Activated CD4-positive, alpha-beta memory T cell treated with anti-CD3 and anti-CD28 coated beads, Interleukin-2, amount 10 ng/mL, durations not matched to agents 7 days and 5 days (primary cell): Measurements from ENCODE around the gene TMPRSS12. TPM values are rescaled to one million over a fixed set of nuclear protein-coding genes. Genes with fewer than 3 reads are reported as not detected.

Experiments
- CTCF ChIA-PET: fragments of 350-600 bp; sonication (Branson Sonifier 250); formaldehyde crosslinking; loops from one replicate; lab custom pipeline; 2021; ENCODE audit warnings: antibody characterized with exemption, inconsistent platforms; lab: Charles Lee
- POLR2A ChIA-PET: fragments of 350-600 bp; sonication (Branson Sonifier 250); formaldehyde crosslinking; loops from one replicate; lab custom pipeline; 2021; ENCODE audit warnings: antibody characterized with exemption; lab: Charles Lee
- DNase-seq: peaks from one replicate; pipeline ENCODE4 v3.0.0-alpha.2; 2020
- H3K27ac Mint-ChIP-seq: one replicate; pipeline ENCODE4 v1.8.0; 2021; ENCODE audit warnings: mild to moderate bottlenecking, mixed read lengths
- H3K27me3 Mint-ChIP-seq: one replicate; pipeline ENCODE4 v1.8.0; 2021; ENCODE audit warnings: mixed read lengths
- H3K36me3 Mint-ChIP-seq: one replicate; pipeline ENCODE4 v1.8.0; 2021; ENCODE audit warnings: low read depth, mixed read lengths
- H3K4me1 Mint-ChIP-seq: one replicate; pipeline ENCODE4 v1.8.0; 2021; ENCODE audit warnings: mixed read lengths
- H3K4me3 Mint-ChIP-seq: one replicate; pipeline ENCODE4 v1.8.0; 2021; ENCODE audit warnings: mild to moderate bottlenecking, mixed read lengths
- H3K9me3 Mint-ChIP-seq: one replicate; pipeline ENCODE4 v1.8.0; 2021; ENCODE audit warnings: mixed read lengths
- total RNA-seq, 2 experiments: library from RNA; stranded (reverse); gene quantifications; one replicate each; pipeline ENCODE4 v1.2.3, GENCODE V29; 2021

TMPRSS12 gene
- total RNA-seq, 2 experiments from 2014 or later, result not detected

DNA sequence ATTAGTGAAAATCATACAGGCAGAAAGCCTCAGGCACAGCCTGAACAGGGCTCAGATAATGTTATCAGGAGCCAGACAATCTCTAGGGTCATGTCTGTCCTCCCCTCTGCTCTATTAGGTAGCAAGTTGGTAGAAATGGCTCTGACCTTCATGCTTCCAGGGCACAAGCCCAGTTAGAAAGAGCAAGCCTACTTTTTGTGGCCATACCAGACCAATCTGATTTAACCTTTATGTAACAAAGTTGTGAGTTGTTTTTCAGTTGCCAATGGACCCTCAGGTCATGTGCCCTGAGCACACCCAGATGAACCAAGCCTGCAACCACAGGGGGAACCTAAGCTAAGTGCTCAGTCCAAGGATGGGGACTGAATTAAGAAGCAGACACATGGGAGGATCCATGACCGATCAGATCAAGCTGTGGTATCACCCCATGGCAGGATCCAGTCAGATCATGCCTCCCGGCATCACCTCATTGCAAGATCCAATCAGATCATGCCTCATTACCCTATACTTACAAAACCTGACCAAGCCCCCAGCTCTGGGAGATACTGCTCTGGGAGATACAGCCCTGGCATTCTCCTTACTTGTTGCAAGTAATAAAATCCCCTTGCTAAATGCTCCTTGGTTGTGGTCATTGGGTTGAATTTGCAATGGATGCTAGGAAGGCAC lies 90.9 kb downstream of the TMPRSS12 start:
- no peaks in the 10 kb centered on the region for H3K27me3 Mint-ChIP-seq
- H3K9me3 Mint-ChIP-seq, result peaks cover 6% of the 10 kb centered on the region
- H3K27ac Mint-ChIP-seq, result no peak overlapping the region
- ChIA-PET CTCF (no interaction called here), POLR2A (no interaction called here)
- H3K4me3 Mint-ChIP-seq, result no peak overlapping the region
- no peak for DNase-seq
- H3K4me1 Mint-ChIP-seq, result no peaks in the 10 kb centered on the region
- peaks cover 6% of the 10 kb centered on the region for H3K36me3 Mint-ChIP-seq

DNA sequence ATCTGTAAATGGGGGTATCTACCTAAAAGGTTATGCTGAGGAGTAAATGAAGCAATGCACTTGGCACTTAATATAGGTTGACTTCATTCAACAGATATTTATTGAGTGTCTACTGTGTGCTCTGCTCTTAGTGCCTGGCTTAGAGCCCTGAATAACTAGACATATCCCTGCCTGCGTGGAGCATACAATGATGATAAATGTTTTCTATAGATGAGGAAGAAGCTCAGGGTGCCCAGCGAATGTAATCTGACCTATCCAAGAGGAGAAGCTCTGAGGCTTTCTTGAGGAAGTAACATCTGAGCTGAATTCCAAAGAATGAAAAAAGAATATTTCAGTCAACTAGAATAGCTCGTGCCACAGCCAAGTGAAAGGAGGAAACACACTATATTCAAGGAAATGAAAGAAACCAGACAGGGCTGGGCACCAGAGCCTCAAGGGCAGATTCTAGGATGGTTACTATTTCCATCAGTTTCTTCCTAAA lies 91.7 kb downstream of the TMPRSS12 start:
- CTCF ChIA-PET, result no interaction called here
- DNase-seq, result no peak
- H3K27ac Mint-ChIP-seq, result no peak overlapping the region
- H3K9me3 Mint-ChIP-seq, result peaks cover 6% of the 10 kb centered on the region
- no peaks in the 10 kb centered on the region for H3K27me3 Mint-ChIP-seq
- H3K4me3 Mint-ChIP-seq, result no peak overlapping the region
- no peaks in the 10 kb centered on the region for H3K4me1 Mint-ChIP-seq
- POLR2A ChIA-PET, result no interaction called here
- peaks cover 6% of the 10 kb centered on the region for H3K36me3 Mint-ChIP-seq

DNA sequence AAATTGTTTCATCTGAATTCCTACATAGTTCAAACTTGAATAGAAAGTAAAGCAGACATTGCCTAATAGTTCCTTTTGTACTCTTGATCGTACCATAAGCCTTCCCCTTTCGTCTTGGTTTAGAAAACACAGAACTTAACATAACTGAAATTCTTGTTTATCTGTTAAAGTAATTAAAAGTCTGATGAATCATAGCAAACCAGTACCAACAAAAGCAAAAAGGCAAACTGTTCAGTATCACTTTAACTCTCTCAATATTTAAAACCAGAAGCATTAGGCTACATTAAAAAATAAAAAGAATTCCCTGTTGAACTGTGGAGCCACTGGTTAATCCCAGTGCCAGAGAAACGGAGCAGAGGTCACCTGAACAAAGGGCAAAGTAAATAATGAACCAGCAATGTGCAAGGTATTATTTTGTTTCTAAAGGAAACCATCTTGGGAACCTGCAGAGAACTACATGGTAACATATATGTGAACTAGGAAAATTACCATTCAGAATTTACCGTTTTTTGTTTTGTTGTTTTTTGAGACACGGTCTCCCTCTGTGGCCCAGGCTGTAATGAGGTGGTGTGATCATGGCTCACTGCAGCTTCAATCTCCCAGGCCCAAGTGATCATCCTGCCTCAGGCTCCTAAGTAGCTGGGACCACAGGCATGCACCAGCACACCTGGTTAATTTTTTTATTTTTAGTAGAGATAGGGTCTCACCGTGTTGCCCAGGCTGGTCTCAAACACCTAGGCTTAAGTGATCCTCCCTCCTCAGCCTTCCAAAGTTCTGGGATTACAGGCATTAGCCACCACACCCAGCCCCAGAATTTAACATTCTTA lies 92.5 kb downstream of the TMPRSS12 start:
- CTCF ChIA-PET, result no interaction called here
- POLR2A ChIA-PET, result no interaction called here

DNA sequence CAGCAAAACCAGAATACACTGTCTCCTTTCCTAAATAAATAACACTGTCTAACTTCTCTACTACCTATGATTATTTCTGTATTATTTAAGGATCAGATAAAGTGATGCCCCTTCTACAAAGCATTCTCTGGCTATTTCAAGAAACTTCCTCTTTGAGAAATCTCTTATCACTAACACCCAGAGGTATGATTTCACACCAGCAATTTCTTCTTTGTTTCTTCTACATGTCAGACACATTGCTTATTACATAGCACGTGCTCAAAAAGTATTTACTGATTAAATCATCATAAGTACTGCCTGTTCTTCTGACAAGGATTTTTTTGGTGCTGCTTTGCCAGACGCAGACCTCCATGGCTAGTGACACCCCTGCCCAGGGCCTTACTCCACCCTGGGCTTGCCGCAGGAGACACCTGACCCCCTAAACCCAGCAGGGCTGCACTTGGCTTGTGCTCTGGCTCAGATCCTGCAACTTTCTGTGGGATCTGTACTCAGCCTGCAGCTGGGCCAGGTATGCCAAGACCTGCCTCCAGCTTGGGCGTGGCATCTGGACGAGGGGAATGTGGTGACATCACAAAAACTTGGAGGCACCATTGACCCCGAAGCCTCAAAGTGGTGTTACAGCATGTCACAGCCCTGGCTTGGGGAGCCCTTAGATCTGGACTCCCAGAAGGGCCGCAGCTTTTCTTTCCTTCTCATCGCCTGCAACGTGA lies 94.2 kb downstream of the TMPRSS12 start:
- Mint-ChIP-seq H3K4me3 (no peak overlapping the region), H3K36me3 (peaks cover 6% of the 10 kb centered on the region), H3K4me1 (no peaks in the 10 kb centered on the region), H3K27ac (no peak overlapping the region), H3K27me3 (no peaks in the 10 kb centered on the region), H3K9me3 (peaks cover 6% of the 10 kb centered on the region)
- ChIA-PET POLR2A (no interaction called here), CTCF (no interaction called here)
- DNase-seq, result no peak

More for the DNA sequence above, 92.5 kb downstream of the TMPRSS12 start:
- DNase-seq, result no peak
- Mint-ChIP-seq H3K9me3 (peaks cover 6% of the 10 kb centered on the region), H3K4me1 (no peaks in the 10 kb centered on the region), H3K36me3 (peaks cover 6% of the 10 kb centered on the region), H3K4me3 (no peak overlapping the region), H3K27ac (no peak overlapping the region), H3K27me3 (no peaks in the 10 kb centered on the region)

Other genes with a start within 250 kb of the TMPRSS12 start
- gene ATF1, start 78.8 kb upstream of the TMPRSS12 start, total RNA-seq, result 10 to 100 TPM; 44.0 to 48.3 TPM
- gene HIGD1C, start 109.6 kb downstream of the TMPRSS12 start, total RNA-seq, result not detected
- gene SLC11A2, start 183.5 kb downstream of the TMPRSS12 start, total RNA-seq, result 10 to 100 TPM; 35.0 to 36.4 TPM
- 10 to 100 TPM; 92.1 to 93.9 TPM for gene LETMD1, start 205.4 kb downstream of the TMPRSS12 start, total RNA-seq
- 10 to 100 TPM; 14.7 to 16.3 TPM for gene CSRNP2, start 240.7 kb downstream of the TMPRSS12 start, total RNA-seq